UCSD-AML1 (cell line): ENCODE data around the gene SPOP.
"Not testable (repeated sequence)": the region's sequence is repeated elsewhere in the genome, so short reads cannot be mapped to it uniquely, and the experiment has no call there.

Experiments used
- DNase-seq: peaks from one replicate; lab custom pipeline; 2025; ENCODE audit not compliant: unreplicated experiment; lab: John Stamatoyannopoulos, UW

The SPOP gene

GRCh38 chr17:49659661-49660382, 18.1 kb downstream of the SPOP start:
- DNase-seq = no peak

GRCh38 chr17:49656247-49656646, 21.6 kb downstream of the SPOP start:
- DNase-seq = no peak

- DNase-seq = no peak
These were observed 30.7 kb downstream of the SPOP start for GRCh38 chr17:49647256-49647585.

- no peak for DNase-seq
These were observed 31.3 kb downstream of the SPOP start for GRCh38 chr17:49646391-49647255.

GRCh38 chr17:49646056-49646390, 31.9 kb downstream of the SPOP start:
- DNase-seq = not testable (repeated sequence)

- DNase-seq = no peak
These were observed 32.2 kb downstream of the SPOP start for GRCh38 chr17:49645654-49646053.

- no peak for DNase-seq
These were observed 37.3 kb downstream of the SPOP start for GRCh38 chr17:49640556-49640955.

- no peak for DNase-seq
These were observed 39.1 kb downstream of the SPOP start for GRCh38 chr17:49638818-49639217.

- no peak for DNase-seq
These were observed 40.2 kb downstream of the SPOP start for GRCh38 chr17:49637739-49638138.

- no peak for DNase-seq
These were observed 40.8 kb downstream of the SPOP start for GRCh38 chr17:49637050-49637449.

- DNase-seq = no peak
These were observed 42.8 kb downstream of the SPOP start for GRCh38 chr17:49635121-49635520.

GRCh38 chr17:49634485-49634860, 43.4 kb downstream of the SPOP start:
- no peak for DNase-seq

GRCh38 chr17:49633762-49634484, 44.0 kb downstream of the SPOP start:
- no peak for DNase-seq

GRCh38 chr17:49633250-49633649, 44.6 kb downstream of the SPOP start:
- no peak for DNase-seq

- no peak for DNase-seq
These were observed 45.7 kb downstream of the SPOP start for GRCh38 chr17:49632201-49632600.

GRCh38 chr17:49631496-49631895, 46.4 kb downstream of the SPOP start:
- DNase-seq = no peak

GRCh38 chr17:49630113-49630900, 47.6 kb downstream of the SPOP start:
- no peak for DNase-seq

GRCh38 chr17:49629447-49629846, 48.5 kb downstream of the SPOP start:
- DNase-seq = no peak

- DNase-seq = no peak
These were observed 53.0 kb downstream of the SPOP start for GRCh38 chr17:49624896-49625295.

GRCh38 chr17:49621946-49622529, 55.9 kb downstream of the SPOP start:
- no peak for DNase-seq

GRCh38 chr17:49621420-49621819, 56.5 kb downstream of the SPOP start:
- DNase-seq = no peak
